Measurements from ENCODE around the gene OGFOD3. TPM values are rescaled to one million over a fixed set of nuclear protein-coding genes. Genes with fewer than 3 reads are reported as not detected.
"Not testable (repeated sequence)": the region's sequence is repeated elsewhere in the genome, so short reads cannot be mapped to it uniquely, and the experiment has no call there.

Gene OGFOD3
- total RNA-seq, 1 donor from 2014 or later = 27.9 TPM

DNA sequence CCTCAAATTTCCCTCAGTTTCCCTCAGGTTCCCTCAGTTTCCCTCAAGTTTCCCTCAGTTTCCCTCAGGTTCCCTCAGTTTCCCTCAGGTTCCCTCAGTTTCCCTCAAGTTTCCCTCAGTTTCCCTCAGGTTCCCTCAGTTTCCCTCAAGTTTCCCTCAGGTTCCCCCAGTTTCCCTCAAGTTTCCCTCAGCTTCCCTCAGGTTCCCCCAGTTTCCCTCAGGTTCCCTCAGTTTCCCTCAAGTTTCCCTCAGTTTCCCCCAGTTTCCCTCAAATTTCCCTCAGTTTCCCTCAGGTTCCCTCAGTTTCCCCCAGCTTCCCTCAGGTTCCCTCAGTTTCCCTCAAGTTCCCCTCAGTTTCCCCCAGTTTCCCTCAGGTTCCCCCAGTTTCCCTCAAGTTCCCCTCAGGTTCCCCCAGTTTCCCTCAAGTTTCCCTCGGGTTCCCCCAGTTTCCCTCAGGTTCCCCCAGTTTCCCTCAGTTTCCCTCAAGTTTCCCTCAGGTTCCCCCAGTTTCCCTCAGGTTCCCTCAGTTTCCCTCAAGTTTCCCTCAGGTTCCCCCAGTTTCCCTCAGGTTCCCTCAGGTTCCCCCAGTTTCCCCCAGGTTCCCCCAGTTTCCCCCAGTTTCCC is 58.8 kb downstream of the OGFOD3 start:
- DNase-seq (ENCODE audit: extremely low read depth, low read depth, low spot score) = not testable (repeated sequence)

DNA sequence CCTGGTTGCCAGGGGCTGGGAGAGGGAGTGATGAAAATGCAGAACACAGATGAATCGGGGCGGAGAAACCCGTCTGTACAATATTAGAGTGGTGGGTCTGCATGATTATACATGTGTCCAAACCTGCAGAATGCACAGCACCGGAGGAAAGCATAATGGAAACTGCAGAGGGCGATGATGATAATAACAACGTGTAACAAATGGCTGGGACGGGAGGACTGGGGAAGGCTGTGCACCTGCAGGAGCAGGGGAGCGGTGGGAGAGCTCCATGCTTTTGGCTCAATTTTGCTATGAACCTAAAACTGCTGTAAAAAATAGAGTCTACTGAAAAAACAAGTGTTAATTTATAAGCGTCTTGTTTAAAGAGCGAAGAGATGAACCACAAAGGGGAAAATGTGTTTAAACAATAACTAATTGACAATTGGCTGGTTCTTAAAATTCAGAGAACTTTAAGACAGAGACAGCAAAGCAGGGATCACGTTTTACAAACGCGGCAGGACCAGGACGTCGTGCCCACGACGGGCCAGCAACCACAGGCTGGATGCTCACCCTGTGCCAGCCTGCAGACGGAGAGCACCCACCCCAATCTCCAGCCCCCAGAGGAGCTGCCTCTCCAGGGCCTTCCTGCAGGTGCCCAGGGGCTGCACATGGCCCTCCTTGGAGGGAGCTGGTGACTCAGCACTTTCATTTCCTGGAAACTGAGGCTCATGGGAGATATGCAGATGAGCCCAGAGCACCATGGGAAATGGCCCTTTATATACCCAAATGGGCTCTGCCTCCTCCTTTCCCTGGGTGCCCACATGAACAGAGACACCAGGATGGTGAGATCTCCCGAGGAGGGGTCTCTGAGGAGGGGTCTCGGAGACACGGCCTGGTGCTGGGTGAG is 59.7 kb downstream of the OGFOD3 start, which contains the start of gene TEX19:
Gene TEX19 (plus strand): TSS at position 783 of the 886 bp plus-strand sequence. CDS start 2,904 bp downstream, outside the sequence.
- DNase-seq (ENCODE audit: extremely low read depth, low read depth, low spot score) = no peak

DNA sequence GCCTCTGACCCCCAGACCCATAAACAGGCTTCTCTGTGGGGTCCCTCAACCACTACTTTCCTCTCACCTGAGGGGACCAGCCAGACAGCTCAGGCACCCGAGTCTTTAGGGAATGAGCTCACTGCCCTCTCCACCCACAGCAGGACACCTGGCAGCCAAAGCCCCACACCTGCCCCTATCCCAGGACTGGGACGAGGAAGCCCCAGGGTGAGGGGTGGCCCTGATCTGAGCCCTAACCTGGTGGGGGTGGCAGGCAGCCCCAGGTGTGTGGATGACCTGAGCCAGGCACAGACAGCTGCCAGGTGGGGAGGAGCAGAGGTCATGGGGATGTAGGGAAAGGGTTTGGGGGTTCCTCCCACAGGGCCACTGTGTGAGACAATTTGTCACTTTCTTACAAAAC is 61.0 kb downstream of the OGFOD3 start:
- DNase-seq (ENCODE audit: extremely low read depth, low read depth, low spot score) = no peak

DNA sequence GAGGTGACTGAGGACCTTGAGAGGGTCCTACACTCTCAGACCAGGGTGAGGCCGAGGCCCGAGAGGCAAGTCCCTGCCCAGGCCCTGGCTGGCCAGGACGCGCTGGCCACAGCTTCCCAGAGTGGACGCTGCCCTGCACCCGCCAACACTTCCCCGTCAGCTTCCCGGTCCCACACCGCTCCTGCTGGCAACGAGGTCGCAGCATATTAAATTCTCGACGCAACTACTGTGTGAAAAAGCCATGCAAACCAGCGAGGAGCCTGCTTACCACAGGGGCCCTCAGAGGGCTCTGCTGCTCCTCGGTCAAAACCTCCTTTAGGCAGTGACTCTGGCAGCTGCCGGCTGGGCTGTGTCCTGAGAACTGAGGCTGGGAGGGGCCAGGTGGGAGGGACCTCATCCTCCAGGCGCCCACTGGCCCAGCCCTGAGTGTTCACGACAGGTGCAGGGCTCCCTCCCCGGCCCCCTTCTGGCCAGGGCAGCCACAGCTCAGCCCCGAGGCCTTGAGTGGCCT is 61.5 kb downstream of the OGFOD3 start:
- no peak for DNase-seq (ENCODE audit: extremely low read depth, low read depth, low spot score)

DNA sequence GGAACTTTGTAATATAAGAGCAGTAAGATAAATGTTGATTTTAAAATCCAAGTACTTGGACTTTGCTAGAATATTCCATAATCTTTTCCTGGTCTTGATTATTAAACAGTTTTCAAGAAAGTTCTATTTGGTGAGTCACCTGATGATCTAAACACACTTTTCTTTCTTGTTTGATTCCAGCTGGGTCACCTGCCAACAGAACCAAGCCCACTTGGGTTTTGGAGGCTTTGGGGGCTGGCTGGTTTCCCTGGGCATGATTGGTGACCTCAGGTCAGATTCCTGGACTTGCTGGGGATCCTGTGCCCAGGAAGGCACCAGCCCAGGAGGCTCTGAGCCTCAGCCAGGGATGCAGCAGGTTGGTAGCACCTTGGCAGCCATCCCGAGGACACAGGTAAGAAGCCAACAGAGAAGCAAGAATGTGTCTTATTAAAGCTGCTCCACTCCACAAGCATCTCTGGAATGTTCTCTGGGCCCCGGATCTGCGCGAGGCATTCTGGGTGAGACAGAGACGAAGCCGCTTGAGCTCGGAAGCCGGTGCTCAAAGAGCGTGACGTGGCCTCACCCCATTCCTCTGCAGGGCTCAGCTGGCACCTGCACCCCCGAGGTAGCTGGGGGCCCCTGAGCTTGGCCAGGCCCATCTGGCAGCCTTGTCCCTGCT is 62.5 kb downstream of the OGFOD3 start:
- DNase-seq (ENCODE audit: extremely low read depth, low read depth, low spot score) = no peak

DNA sequence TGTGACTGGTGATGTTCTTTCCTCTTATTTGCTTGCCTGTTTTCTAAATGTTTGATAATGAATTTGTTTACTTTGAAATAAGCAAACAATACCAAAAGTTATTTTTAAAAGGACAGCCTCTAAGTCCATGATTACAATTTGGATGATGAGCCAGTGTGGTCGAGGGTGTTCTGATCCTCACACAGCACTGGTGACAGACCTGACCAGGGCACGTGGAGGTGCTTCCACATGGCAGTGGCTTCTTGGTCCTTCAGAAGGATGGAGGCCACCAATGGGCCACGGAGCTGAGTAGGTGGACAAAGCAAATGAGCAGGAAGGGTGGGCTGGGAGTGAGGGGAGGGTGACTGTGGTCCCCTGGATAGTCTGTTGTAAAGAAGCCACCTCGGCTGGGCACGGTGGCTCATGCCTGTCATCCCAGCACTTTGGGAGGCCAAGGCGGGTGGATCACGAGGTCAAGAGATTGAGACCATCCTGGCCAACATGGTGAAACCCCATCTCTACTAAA is 63.5 kb downstream of the OGFOD3 start:
- no peak for DNase-seq (ENCODE audit: extremely low read depth, low read depth, low spot score)

DNA sequence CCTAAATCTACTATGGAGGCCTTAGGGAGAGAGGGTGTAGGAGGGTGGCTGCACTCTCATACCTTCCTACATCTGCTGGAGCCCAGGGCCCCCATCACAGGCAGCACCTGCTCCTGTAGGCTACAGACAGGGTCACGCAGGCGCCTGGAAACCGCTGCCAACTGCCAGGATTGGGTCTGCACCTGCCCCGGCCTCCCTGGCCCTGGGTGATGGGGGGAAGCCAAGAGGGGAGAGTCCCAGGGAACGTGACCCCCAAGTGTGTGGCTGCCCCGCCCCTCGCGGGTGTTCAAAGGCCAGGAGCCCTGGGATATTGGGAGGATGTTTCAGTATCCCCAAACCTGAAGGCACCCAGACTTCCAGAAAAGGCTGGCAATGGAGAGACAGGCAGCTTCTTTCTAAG is 64.9 kb downstream of the OGFOD3 start:
- DNase-seq (ENCODE audit: extremely low read depth, low read depth, low spot score) = no peak

DNA sequence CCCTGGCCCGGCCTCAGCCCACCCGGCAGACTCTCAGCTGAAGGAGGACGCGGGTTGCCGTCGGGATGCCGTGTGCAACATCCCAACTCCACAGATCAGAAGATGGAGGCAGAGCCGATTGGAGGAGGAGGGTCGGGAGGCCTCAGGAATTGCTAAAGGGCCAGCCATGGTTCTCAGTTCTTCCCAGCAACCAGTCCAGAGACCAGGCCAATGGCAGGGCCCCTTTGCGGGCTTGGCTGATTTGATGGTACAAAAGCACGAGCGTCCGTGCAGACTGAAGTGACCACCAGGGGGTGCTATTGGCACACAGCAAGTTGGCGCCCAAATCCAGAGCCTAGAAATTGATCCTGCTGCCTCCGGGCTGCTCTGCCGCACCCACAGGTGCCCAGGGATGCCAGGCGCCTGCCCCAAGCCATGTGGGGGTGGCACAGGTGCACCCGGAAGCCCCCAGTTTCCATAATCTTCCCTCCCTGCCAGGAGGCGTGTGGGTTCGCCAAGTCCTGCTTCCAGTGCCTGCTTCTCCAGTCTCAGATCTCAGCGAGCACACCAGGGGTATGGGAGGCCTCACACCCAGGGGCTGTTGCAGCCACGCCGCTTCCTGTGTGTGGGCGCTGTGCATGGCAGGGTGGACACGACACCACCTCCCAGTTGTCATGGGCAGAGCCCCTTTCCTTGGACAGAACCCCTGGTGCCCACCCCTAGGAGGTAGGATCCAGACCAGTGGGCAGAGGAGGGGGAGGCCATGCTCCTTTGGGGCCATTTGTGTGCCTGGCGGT is 66.5 kb downstream of the OGFOD3 start:
- DNase-seq (ENCODE audit: extremely low read depth, low read depth, low spot score) = peak; percentile 61

DNA sequence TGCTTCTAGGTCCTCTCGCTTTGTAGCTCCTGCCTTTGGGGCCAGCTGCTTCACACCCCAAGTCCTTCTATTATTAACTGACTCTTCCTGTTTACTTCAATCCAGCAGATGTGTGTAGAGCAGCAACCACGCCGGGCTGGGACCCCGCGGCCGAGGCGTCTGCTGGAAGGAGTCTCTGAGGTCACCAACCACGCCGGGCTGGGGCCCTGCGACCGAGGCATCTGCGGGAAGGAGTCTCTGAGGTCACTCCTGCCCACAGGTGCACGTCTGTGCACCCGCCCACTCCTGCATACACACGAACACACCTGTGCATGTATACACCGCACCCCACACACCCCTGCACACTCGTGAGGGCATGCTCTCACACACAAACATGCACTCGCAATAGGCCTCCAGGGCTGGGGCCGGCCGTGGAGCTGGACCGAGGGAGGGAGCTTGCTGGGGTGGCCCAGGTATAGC is 67.1 kb downstream of the OGFOD3 start:
- no peak for DNase-seq (ENCODE audit: extremely low read depth, low read depth, low spot score)

DNA sequence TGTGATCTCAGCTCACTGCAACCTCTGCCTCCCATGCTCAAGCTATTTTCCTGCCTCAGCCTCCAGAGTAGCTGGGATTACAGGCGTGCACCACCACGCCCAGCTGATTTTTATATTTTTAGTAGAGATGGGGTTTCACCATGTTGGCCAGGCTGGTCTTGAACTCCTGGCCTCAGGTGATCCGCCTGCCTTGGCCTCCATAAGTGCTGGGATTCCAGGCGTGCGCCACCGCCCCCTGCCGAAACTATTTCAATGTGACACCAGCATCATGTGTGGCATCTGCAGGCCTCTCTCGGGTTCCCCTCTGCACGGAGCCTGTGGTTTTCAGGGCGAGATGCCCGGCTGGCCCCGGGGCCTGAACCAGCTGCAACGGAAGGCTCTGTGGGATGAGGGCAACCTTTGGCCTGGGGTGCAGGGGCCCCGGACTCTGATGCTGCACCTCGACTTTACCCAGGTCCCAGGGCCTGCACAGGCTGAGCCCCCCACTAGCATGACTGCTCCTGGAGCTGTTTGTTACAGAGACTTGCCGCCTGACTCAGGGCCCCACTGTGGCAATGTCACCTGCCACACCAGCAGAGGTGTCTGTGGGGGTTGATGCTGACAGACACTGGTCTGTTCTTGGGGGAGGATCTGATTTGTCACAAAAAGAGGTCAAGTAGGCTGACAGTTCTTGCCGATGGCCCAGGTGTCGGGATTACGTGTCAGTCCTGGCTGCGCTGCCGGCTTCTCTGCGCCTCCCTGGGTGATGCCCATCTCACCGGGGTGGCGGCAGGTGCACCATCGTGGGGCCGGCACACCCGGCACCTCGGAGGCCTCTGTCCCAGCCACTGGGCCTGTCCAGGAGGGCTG is 68.0 kb downstream of the OGFOD3 start:
- no peak for DNase-seq (ENCODE audit: extremely low read depth, low read depth, low spot score)

DNA sequence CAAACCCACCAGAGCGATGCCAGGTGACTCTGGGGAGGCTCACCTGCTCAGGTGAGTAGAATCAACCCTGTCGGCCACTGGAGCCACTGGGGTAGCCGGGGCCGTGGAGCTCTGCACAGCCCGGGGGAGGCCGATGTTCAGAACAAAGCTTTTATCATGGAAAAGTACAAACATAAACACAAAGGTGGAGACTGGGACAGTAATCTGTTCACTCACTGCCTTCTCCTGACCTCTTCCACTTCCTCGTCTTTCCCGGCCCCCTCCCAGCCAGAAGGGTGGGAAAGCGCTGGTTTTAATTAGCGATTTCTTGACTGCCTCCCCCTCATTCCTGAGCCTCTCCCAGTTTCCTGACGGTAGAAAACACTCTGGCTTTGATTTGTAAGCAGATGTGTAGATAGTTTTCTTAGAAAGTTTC is 69.1 kb downstream of the OGFOD3 start:
- DNase-seq (ENCODE audit: extremely low read depth, low read depth, low spot score) = no peak

DNA sequence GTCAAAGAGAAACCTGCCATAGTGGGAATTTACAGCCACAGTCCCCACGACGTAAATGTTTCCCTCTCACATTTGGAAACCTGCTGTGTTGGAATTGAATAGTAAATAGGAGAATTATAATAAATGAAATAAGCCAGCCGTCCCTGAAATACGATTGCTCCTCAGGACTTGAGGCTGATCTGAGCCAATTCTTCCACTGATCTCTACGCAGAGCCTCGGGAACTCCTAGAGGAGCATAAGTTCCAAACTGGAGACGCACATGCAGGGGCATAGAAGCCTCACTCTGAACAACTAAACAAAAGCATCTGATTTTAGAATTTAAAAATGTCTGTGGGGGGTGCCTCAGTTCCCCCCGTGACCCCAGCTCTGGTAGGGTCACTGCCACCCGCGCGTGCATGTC is 69.5 kb downstream of the OGFOD3 start:
- DNase-seq (ENCODE audit: extremely low read depth, low read depth, low spot score) = no peak

DNA sequence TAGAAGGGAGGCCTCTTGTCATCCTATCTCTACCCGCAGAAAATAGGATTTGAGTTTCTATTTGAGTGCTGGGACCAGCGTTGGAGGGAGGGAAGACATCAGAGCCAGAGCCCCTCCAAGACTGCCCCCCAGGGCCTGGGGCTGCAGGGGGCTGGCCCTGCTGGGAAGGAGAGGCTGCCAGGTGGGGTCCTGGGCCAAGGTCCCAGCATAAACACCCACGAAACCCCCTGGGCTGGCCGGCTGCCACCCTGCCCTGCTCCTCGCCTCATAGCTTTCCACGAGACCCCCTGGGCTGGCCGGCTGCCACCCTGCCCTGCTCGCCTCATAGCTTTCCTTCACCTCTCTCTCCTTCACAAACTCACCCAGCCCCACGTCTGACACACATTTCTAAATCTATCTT is 70.0 kb downstream of the OGFOD3 start:
- no peak for DNase-seq (ENCODE audit: extremely low read depth, low read depth, low spot score)

DNA sequence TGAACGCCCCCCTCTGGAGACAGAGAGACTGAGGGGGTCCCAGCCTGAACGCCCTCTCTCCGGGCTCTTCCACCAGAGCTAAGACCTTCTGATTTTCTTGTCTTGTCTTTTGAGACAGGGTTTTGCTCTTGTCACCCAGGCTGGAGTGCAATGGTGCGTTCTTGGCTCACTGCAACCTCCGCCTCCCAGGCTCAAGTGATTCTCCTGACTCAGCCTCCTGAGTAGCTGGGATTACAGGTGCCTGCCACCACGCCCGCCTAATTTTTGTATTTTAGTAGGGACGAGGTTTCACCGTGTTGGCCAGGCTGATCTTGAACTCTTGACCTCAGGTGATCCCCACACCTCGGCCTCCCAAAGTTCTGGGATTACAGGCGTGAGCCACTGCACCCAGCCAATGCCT is 70.4 kb downstream of the OGFOD3 start:
- not testable (repeated sequence) for DNase-seq (ENCODE audit: extremely low read depth, low read depth, low spot score)

DNA sequence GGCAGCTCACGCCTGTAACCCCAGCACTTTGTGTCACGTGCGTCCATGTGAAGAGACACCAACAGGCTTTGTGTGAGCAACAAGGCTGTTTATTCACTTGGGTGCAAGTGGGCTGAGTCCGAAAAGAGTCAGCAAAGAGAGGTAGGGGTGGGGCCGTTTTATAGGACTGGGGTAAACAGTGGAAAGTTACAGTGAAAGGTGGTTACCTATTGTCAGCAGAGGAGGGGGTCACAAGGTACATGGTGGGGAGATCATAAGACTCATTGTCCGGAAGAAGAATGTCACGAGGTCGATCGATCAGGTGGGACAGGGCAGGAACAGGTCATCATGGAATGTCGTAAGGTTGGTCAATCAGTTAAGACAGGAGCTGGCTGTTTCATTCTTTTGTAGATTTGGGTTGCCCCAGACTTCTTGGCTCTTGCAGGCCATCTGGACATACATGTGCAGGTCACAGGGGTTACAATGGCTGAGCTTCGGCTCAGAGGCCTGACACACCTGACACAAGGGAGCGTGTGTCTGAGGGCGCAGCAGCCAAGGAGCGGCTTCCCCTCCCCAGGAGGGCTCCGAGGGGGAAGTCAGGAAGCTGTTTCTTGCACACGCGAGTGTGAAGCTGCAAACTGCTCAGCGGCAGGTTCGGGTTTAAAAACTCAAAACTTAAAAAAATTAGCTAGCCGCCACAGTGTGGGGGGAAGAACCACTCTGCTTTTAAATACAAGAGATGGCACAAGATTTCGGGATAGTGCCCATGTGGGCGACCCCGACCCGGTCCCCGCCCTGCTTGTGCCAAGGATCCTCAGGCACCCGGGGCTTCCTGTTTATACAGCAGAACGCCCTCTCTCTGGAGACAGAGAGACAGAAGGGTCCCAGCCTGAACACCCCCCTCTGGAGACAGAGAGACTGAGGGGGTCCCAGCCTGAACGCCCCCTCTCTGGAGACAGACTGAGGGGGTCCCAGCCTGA is 71.8 kb downstream of the OGFOD3 start:
- no peak for DNase-seq (ENCODE audit: extremely low read depth, low read depth, low spot score)

DNA sequence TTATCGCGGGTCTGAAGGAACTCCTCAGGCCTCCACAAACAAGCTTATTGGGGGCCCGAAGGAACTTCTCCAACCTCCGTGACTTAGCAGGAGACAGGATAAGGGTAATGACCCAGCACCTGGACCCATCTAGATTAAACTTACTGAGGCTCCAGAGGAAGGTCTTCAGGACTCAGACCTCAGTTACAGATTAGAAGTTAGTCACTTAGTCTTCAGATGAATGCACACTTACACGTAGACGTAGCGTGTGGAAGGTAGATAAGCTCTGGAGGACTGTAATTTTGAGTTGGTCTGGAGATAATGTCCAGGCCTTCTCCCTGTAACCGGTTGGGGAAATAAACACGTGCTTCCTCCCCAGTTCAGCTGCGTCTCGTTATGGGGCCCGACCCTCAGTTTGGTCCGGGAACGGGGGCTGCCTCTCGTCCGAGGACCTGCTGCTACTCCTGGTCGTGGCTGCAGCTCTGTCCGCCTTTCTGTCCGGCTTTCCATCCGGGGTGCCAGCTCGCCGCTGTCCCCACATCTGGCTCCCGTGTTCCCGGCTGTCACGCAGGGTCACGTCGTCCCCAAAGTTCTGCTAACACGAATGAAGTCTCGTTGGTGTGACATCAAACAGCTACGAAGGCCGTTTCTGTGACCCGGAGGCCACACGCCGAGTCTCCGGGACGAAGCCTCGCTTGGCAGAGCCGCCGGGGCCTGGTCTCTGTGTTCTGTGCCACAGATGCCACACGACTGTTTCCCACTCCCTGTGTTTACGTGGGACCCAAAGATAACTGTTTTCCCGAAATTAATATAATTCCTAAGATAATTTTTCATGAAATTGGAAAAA is 73.0 kb downstream of the OGFOD3 start:
- no peak for DNase-seq (ENCODE audit: extremely low read depth, low read depth, low spot score)

DNA sequence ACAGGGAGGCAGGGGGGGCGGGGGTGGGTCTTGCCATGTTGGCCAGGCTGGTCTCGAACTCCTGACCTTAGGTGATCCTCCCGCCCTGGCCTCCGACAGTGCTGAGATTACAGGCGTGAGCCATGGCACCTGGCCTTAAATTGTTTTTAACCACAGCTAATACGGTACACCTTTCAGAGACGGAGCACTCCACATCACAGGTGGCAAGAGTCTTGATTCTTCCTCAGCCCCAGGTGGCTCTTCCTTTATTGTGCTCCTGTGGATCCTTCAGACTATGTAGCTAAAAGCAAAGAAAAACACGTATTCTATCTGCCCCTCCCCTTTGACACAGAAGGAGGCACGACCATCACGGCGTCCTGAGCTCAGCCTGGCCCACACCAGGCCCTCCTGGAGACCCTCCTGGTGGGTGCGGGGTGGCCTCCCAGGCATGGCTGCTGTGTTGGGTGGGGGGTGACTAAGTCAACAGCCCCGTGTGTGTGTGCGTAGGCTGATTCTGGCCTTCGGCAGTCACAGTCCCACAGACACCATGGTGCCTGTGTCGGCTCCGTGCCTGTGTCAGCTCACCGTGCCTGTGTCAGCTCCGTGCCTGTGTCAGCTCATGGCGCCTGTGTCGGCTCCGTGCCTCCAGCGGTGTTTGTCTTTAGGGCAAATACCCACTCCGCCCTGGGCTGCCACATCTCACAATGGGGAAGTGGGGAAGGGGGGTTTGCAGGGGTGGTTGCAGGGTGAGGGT is 74.0 kb downstream of the OGFOD3 start:
- no peak for DNase-seq (ENCODE audit: extremely low read depth, low read depth, low spot score)

Measured in glomerular endothelial cell (primary cell).